ENCODE data around the gene COL9A3.
A peak's percentile ranks its signal among the peaks of the same experiment; 100 is the strongest.

Gene COL9A3

DNA sequence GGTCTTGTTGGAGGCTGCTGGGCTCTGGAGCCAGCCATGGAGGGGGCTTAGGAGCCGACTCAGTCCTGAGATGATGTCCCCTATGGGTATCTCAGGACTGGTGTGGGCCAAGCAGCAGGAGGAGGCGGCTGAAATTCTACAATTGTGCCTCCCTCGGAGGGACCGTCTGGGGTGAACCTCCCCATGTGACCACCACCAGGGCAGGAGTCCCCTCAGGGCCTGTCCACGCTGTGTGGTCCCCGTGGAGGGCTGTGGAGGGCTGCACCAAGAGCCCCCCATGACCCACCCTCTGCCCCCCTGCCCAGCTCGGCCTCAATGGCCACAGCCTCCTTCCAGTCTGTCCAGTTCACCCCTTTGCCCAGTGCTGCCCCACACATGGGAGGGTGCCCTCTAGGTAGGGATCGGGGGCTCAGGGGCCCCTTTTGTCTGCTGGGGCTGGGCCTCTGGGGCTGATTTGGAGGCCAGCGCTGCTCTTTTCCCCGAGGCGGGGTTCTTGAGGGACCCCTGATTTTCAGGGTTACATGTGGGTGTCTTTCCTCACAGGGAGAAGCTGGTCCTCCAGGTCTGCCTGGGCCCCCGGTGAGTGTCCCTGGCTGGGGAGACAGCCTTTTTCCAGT, 1.2 kb downstream of the COL9A3 start:
- Histone ChIP-seq H2BK12ac (ENCODE audit: low read length in 2 of 2) (no peak overlapping the region), H2BK15ac (ENCODE audit: low read depth, poor library complexity, severe bottlenecking) (no peak overlapping the region)
- 88% methylated on average over 12 of the region's 12 CpGs for WGBS

DNA sequence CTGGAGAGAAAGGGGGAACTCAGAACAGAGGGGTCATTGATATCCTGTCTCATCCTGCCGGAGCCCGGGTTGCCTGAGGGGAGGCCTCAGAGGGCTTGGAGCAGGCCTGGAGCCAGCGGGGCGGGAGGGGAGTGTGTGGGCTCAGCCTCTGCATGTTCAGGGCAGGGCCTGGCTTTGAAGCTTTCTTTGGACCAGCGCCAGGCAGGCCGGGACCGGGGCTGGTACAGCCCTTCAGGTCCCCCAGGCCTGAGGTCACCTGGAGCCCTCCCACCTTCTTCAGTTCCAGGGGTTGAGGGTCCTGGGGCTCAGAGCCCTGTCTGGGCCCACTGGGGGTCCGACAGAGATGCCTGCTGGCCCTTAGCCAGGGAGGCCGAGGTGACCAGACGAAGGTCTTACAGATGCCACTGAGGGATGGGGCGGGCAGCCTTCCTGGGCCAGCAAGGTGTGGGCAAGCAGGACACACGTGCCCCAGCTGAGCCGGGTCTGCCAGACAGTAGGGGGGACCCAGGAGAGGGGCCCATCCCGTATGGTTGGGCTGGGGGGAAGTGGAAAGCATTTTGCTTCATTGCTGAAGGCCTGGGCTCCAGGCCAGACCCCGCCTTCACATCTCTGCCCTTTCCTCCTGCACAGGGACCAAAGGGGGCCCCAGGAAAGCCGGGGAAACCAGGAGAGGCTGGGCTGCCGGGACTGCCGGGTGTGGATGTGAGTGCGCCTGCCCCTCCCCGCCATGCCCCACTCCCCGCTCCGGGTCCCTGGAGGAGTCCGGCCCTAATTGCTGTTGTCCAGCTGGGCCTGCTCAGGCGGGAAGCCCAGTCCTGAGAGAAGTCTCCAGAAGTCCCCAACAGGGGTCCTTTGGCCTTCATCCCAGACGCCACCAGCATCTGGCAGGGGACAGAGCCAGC, 2.0 kb downstream of the COL9A3 start:
- peaks cover 0 to 10% of the 10 kb centered on the region in 2 experiments for H3K36me3 ChIP-seq (ENCODE audit: control insufficient read depth in 1 of 2, insufficient read depth in 2 of 2, low read depth in 1 of 2, low read length in 2 of 2)
- H4K91ac ChIP-seq (ENCODE audit: low read length): peak overlapping the region; percentile 9
- no peak overlapping the region for H2BK5ac ChIP-seq (ENCODE audit: low read depth, low read length, poor library complexity, severe bottlenecking)
- peak overlapping the region in 1 of 2 experiments; percentile 33 for H3K4me3 ChIP-seq (ENCODE audit: insufficient read depth in 1 of 2, low read depth in 1 of 2, low read length in 2 of 2)
- H3K23ac ChIP-seq (ENCODE audit: low read length in 2 of 2): no peak overlapping the region
- H2AFZ ChIP-seq (ENCODE audit: low read depth, low read length): no peak overlapping the region
- peak overlapping the region in 1 of 2 experiments; percentile 67 for H2BK12ac ChIP-seq (ENCODE audit: low read length in 2 of 2)
- no peak for DNase-seq
- H3K14ac ChIP-seq (ENCODE audit: low read length in 2 of 2): peak overlapping the region in 1 of 2 experiments; percentile 26
- peak overlapping the region; percentile 34 for H3K4me2 ChIP-seq (ENCODE audit: low read length, poor library complexity, severe bottlenecking)
- H3K79me1 ChIP-seq (replicated peaks; ENCODE audit: low read length, poor library complexity, severe bottlenecking): peaks cover 4% of the 10 kb centered on the region
- no peak overlapping the region for H3K4ac ChIP-seq (ENCODE audit: low read depth in 1 of 2, low read length in 2 of 2)
- H2AK5ac ChIP-seq (ENCODE audit: low read length, severe bottlenecking): no peak overlapping the region
- H4K8ac ChIP-seq (ENCODE audit: low read length): no peak overlapping the region
- WGBS: 72% methylated on average over 24 of the region's 25 CpGs
- no peaks in the 10 kb centered on the region for H3K9me3 ChIP-seq (ENCODE audit: control insufficient read depth, low read length)
- H3K18ac ChIP-seq (ENCODE audit: low read depth in 1 of 2, low read length in 2 of 2): peak overlapping the region in 1 of 2 experiments; percentile 18
- no peak overlapping the region for H2BK120ac ChIP-seq (ENCODE audit: low read depth, low read length)
- H3K27ac ChIP-seq (ENCODE audit: low read length, poor library complexity, severe bottlenecking): no peak overlapping the region
- no peak overlapping the region for H3K9ac ChIP-seq (ENCODE audit: low read length)
- peaks cover 25 to 40% of the 10 kb centered on the region in 2 experiments for H3K27me3 ChIP-seq (ENCODE audit: control insufficient read depth in 1 of 2, insufficient read depth in 1 of 2, low read length in 2 of 2)
- peaks cover 57% of the 10 kb centered on the region for H3K4me1 ChIP-seq (ENCODE audit: control insufficient read depth, insufficient read depth, low read depth, low read length)
- H2BK15ac ChIP-seq (ENCODE audit: low read depth, poor library complexity, severe bottlenecking): peak overlapping the region; percentile 3

More for the DNA sequence above, 1.2 kb downstream of the COL9A3 start:
- no peaks in the 10 kb centered on the region for H3K9me3 ChIP-seq (ENCODE audit: control insufficient read depth, low read length)
- H3K9ac ChIP-seq (ENCODE audit: low read length): no peak overlapping the region
- H4K91ac ChIP-seq (ENCODE audit: low read length): no peak overlapping the region
- no peak overlapping the region for H4K8ac ChIP-seq (ENCODE audit: low read length)
- H3K4ac ChIP-seq (ENCODE audit: low read depth in 1 of 2, low read length in 2 of 2): no peak overlapping the region
- no peak for DNase-seq
- H2BK5ac ChIP-seq (ENCODE audit: low read depth, low read length, poor library complexity, severe bottlenecking): no peak overlapping the region
- peak overlapping the region in 1 of 2 experiments; percentile 2 for H3K18ac ChIP-seq (ENCODE audit: low read depth in 1 of 2, low read length in 2 of 2)
- no peak overlapping the region for H3K27ac ChIP-seq (ENCODE audit: low read length, poor library complexity, severe bottlenecking)
- peaks cover 51% of the 10 kb centered on the region for H3K4me1 ChIP-seq (ENCODE audit: control insufficient read depth, insufficient read depth, low read depth, low read length)
- H3K79me1 ChIP-seq (replicated peaks; ENCODE audit: low read length, poor library complexity, severe bottlenecking): peaks cover 4% of the 10 kb centered on the region
- peaks cover 0 to 16% of the 10 kb centered on the region in 2 experiments for H3K36me3 ChIP-seq (ENCODE audit: control insufficient read depth in 1 of 2, insufficient read depth in 2 of 2, low read depth in 1 of 2, low read length in 2 of 2)
- H3K4me3 ChIP-seq (ENCODE audit: insufficient read depth in 1 of 2, low read depth in 1 of 2, low read length in 2 of 2): no peak overlapping the region
- no peak overlapping the region for H3K4me2 ChIP-seq (ENCODE audit: low read length, poor library complexity, severe bottlenecking)
- no peak overlapping the region for H2BK120ac ChIP-seq (ENCODE audit: low read depth, low read length)
- H2AK5ac ChIP-seq (ENCODE audit: low read length, severe bottlenecking): peak overlapping the region; percentile 23
- no peak overlapping the region for H3K23ac ChIP-seq (ENCODE audit: low read length in 2 of 2)
- H3K27me3 ChIP-seq (ENCODE audit: control insufficient read depth in 1 of 2, insufficient read depth in 1 of 2, low read length in 2 of 2): peaks cover 25 to 40% of the 10 kb centered on the region in 2 experiments
- no peak overlapping the region for H2AFZ ChIP-seq (ENCODE audit: low read depth, low read length)
- H3K14ac ChIP-seq (ENCODE audit: low read length in 2 of 2): no peak overlapping the region

DNA sequence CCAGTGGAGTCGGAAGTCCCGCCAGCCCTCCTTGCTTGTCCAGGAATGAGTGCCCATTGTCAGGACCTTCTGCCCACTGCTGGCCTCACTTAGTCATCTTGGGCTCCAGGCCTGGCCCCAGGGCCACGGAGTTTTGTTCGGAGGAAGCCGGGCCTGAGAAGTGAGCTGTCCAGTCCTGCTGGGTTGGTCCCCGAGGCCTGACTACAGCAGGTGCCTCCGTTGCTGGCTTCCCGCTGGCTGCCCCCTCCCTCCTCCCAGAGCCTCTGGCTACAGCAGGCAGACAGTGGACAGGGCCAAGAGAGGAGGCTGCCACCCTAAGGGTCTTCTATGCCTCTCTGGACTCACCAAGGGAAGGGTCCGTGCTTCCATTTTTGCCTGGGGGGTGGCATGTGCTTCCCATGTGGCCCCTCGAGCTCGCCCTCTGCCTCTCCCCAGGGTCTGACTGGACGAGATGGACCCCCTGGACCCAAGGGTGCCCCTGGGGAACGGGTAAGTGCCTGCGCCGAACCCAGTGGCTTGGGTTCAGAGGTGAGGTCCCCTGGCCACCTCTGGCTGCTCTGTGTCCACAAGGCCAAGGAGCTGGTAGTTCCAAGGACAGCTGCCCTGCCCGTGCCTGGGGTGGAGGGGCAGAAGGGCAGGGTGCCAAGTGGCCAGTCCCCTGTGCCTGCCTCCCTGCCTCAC, 2.8 kb downstream of the COL9A3 start:
- DNase-seq: no peak
- H2BK15ac ChIP-seq (ENCODE audit: low read depth, poor library complexity, severe bottlenecking): no peak overlapping the region
- no peak overlapping the region for H2AFZ ChIP-seq (ENCODE audit: low read depth, low read length)
- no peak overlapping the region for H2BK5ac ChIP-seq (ENCODE audit: low read depth, low read length, poor library complexity, severe bottlenecking)
- H4K91ac ChIP-seq (ENCODE audit: low read length): peak overlapping the region; percentile 6
- no peak overlapping the region for H3K4ac ChIP-seq (ENCODE audit: low read depth in 1 of 2, low read length in 2 of 2)
- no peak overlapping the region for H2BK120ac ChIP-seq (ENCODE audit: low read depth, low read length)
- WGBS: 83% methylated on average over 16 of the region's 16 CpGs
- no peak overlapping the region for H2AK5ac ChIP-seq (ENCODE audit: low read length, severe bottlenecking)
- H3K79me1 ChIP-seq (replicated peaks; ENCODE audit: low read length, poor library complexity, severe bottlenecking): peaks cover 4% of the 10 kb centered on the region
- H3K27me3 ChIP-seq (ENCODE audit: control insufficient read depth in 1 of 2, insufficient read depth in 1 of 2, low read length in 2 of 2): peaks cover 24 to 39% of the 10 kb centered on the region in 2 experiments
- no peak overlapping the region for H3K23ac ChIP-seq (ENCODE audit: low read length in 2 of 2)
- no peak overlapping the region for H3K4me3 ChIP-seq (ENCODE audit: insufficient read depth in 1 of 2, low read depth in 1 of 2, low read length in 2 of 2)
- no peaks in the 10 kb centered on the region for H3K9me3 ChIP-seq (ENCODE audit: control insufficient read depth, low read length)
- H3K18ac ChIP-seq (ENCODE audit: low read depth in 1 of 2, low read length in 2 of 2): no peak overlapping the region
- no peak overlapping the region for H3K27ac ChIP-seq (ENCODE audit: low read length, poor library complexity, severe bottlenecking)
- peaks cover 64% of the 10 kb centered on the region for H3K4me1 ChIP-seq (ENCODE audit: control insufficient read depth, insufficient read depth, low read depth, low read length)
- no peak overlapping the region for H3K4me2 ChIP-seq (ENCODE audit: low read length, poor library complexity, severe bottlenecking)
- peaks cover 0 to 2% of the 10 kb centered on the region in 2 experiments for H3K36me3 ChIP-seq (ENCODE audit: control insufficient read depth in 1 of 2, insufficient read depth in 2 of 2, low read depth in 1 of 2, low read length in 2 of 2)
- no peak overlapping the region for H3K14ac ChIP-seq (ENCODE audit: low read length in 2 of 2)
- H4K8ac ChIP-seq (ENCODE audit: low read length): no peak overlapping the region
- H3K9ac ChIP-seq (ENCODE audit: low read length): no peak overlapping the region
- peak overlapping the region in 1 of 2 experiments; percentile 3 for H2BK12ac ChIP-seq (ENCODE audit: low read length in 2 of 2)

All from mesenchymal stem cell (in vitro differentiated cells and primary cell).